LHCN-M2 (cell line): ENCODE measurements around the gene RNF150. TPM values are rescaled to one million over a fixed set of nuclear protein-coding genes. Genes with fewer than 3 reads are reported as not detected.
"Not testable (repeated sequence)": the region's sequence is repeated elsewhere in the genome, so short reads cannot be mapped to it uniquely, and the experiment has no call there.

Experiments used
- DNase-seq: peaks from one replicate; pipeline ENCODE4 v3.0.0-alpha.2; 2012; ENCODE audit warnings: low read depth
- polyA plus RNA-seq: library from polyadenylated mRNA; unstranded; fragments of >200 nt; gene quantifications from one replicate; pipeline ENCODE4 v1.2.1, GENCODE V29; 2012; ENCODE audit warnings: missing spikeins
- total RNA-seq: library from RNA; depleted of rRNA; stranded (reverse); fragments of >200 nt; gene quantifications from 2 replicates; pipeline ENCODE4 v1.2.3, GENCODE V29; 2014; rRNA removed

Gene RNF150
- total RNA-seq: 0.29 and 0.45 TPM in 2 replicates
- polyA plus RNA-seq: 3.2 TPM

DNA sequence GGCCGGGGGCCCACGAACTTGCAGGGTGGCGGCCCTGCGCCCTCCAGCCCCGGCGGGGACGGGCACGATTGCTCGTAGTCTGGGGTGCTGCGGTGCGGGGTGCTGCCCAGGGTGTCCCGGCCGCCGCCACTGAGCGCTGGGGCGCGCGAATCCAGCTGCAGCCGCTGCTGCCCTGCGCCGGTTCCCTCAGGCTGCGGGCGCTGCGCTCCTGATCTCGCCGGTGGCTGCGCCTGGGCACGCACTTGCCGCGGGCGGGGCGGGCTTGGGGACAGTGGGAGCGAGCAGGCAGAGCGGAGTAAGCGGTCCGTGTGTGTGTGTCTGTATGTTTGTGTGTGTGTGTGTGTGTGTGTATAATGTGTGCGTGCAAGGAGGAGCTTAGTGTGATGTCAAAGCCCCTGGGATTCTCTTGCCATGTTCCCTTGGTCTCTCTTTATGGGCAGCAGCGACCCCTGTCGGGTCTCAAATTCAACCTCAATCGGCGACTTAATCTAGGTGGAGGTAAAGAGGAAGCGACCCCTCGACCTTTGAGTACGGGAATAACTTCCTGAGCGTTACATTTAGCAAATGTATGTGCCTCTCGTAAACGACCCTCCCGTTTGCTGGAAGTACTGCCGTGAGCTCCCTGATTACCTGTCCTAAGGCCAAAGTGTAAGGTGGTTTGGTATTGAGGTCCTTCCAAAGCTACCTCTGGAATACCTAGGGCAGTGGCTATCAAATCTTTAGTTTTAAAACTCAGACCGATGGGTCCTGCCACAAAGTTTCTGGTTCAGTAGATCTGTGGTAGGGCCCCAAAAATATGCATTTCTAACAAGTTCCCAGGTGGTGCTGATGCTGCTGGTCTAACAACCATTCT is at the start of gene RNF150:
TSS of gene RNF150 (minus strand) at position 324 of the 853 bp plus-strand sequence.
- DNase-seq: peak; percentile 81

DNA sequence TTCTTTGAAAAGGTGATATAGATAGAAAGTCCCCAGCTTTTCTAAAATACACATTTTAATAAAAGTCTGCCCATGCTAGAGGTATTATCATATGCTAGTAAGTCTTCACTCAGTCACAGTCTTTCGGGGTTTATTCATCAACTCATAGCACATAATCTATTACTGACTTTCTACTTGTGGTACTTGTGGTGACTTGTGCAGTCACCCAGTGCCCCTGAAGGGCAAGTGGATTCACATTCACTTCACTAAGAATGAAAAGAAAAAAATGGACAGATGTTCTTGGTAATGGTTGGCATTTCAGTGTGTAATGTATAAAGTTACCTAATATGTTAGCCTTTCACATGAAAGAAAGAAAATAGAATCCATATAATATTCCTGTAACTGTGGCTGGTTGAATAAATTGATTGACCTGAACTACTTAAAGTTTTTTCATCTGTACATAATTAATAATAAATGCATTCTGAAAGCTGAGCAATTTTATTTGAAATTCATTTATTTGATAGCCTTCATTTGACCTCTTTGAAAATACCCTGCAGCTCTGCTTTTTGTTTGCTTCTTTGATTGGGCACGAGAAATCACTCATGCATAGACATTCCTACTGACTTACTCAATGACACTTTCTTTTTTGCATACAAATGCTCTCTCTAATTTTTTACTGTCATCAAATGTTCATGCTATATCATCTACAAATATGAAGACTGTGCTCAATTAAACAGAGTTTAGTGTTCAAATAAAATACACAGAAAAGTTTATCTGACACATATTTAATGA is 47.9 kb upstream of the RNF150 start:
- peak; percentile 42 for DNase-seq

DNA sequence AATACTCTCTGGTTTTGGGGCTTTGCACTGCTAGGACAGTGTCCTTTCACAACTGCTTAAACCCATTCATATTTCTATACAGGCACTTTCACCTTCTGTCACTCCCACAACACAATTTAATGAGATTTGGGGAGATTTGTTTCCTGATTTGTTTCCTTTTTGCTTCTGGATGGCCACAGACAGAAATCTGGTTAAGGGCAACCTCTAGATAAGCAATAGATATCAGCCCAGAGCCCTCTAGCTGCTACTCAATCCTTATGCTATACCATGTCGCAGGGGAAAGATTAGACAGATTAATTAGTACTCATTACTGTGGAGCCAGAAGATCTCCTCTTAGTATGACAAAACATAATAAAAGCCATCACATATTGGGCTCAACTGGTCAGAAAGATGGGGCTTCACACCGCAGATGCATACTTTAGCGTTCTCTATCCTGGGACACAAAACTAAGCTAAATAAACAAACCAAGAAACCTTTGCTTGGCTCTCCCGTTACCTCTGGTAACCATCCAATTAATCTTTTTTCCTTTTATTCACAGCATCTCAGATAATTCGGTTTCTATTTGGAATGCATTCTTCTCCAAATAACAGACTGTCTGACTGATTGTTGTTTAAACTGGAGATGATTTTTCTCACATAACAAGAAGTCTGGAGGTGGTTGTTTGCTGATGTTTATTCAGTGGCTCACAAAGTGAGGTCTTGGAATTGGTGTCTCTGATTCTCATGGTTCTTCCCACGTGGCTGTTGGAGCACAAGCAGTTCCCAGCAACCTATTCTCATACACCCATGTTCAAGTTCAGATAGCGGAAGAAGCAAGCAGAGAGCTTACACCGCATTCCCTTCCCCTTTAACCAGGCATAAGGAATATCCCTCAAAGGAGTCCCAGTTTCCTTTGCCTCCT is 46.5 kb upstream of the RNF150 start:
- no peak for DNase-seq

DNA sequence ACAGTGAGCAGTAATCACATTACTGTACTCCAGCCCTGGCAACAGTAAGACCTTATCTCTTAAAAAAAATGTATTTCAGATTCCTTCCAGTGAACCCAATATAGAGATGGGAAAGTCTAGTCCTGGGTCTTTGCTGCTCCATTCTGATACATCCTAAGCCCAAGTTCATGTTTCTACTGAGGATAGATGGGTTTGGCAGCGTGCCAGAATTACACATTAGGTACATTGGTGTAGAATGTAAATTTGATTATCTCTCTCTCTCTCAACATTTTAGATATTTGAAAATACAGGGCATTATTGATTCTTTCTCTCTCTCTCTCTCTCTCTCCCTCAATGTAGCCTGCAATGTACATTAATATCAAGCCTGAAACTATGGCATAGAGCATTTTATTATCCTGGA is 43.9 kb upstream of the RNF150 start:
- no peak for DNase-seq

DNA sequence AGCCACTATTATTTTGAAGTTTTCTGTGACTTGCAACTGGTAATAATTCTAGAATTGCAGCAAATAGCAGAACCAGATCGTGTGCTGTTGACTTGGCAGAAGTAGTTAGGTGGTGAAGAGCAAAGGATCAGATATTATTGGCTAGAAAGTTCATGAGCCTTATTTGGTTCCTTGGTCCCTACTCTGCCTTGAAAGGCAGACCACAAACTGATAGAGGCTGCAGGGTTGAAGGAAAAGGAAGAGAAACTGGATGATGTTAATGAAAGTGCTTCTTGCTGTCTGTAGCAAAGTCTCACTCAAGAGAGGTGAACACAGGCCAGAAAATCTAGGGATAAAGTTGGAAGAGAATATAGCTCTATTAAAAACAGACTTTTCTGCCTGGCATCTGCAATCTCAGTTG is 41.2 kb upstream of the RNF150 start:
- no peak for DNase-seq

DNA sequence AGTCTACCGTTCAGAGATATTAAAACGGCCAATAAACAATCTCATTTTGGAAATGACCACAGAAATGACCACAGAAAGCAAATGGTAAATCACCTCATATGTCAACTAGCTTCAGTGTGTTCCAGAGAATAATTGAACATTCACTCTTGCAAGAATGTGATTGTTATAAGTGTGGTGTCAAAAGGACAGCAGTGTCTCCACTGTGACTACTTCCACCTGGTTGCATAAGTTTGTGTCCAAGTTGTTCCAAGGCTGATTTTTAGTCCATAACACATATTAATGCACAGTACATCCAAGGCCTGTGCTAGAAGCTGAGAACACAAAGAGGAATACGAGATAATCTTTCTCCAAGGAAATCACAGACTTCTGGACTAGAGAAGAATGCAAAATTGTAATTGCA is 37.4 kb upstream of the RNF150 start:
- no peak for DNase-seq

DNA sequence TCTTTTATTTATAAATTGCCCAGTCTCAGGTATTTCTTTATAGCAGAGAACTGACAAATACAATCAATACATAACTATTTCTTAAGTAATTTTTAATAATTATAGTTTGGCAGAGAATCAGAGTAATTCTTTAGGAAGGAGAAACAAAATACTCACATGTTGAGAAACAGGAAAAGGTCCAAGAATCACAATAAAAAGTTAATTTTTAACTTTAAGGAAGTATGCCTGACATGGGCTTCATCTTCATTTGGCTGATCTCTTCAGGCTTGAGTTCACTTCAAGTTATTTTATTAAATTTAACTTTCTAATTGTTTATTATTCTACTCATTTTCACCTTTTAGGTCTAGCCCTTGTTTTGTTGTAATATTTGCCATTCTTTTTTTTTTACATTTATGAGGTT is 36.1 kb upstream of the RNF150 start:
- no peak for DNase-seq

DNA sequence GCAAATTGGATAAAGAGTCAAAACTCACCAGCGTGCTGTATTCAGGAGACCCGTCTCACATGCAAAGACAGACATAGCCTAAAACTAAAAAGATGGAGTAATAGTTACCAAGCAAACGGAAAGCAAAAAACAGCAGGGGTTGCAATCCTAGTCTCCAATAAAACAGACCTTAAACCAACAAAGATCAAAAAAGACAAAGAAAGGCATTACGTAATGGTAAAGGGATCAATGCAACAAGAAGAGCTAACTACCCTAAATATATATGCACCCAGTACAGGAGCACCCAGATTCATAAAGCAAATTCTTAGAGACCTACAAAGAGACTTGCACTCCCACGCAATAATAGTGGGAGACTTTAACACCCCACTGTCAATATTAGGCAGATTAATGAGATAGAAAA is 31.7 kb upstream of the RNF150 start:
- DNase-seq: not testable (repeated sequence)

DNA sequence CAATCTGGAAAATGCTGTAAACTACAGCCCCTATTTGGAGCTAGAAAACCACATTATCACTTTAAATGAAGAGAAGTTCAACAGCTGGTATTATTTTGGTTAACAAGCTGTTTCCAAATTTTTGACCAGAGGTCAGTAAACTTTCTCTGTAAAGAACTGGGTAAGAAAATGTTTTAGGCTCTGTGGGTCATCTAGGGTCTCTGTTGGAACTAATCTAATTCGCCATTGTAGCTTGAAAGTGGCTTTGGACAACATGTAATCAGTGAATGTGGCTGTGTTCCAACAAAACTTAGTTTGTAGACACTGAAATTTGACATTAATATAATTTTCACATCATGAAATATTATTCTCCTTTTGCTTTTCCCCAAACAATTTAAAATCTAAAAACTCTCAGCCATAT is 25.8 kb upstream of the RNF150 start:
- DNase-seq: no peak

DNA sequence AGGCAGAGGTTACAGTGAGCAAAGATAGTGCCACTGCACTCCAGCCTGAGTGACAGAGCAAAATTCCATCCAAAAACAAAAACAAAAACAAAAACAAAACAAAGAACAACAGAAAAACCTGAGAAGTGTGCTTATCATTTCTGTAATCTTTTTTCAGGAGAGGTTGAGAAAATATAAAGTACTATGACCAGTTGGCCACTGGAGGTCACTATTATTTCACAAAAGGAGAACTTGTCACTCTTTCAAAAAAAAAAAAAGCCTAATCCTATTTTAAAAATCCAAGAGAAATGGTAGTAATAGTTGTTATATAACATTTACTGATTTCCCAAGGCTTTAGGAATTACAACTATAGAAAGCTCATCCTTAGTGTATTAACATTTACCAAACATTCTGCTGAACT is 24.9 kb upstream of the RNF150 start:
- DNase-seq: peak; percentile 34

DNA sequence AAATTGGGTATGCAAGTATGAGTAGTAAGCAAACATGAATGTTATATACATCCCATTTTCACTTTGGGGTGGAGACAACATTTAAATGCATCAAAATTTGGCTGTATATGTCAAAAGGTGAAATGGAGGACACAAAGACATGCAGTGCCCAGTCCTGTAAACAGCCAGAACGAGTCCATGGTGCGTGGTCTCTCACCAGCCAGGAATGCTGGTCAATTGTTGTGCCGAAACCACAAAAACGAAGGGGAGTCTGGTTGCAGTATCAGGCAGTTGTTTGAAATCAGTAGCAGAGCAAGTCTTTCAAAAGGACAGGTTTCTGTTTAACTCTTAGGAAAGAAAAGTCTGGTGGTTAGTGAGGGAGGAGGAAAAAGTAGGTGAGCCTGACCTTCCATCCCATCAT is 22.3 kb upstream of the RNF150 start:
- DNase-seq: peak; percentile 19

DNA sequence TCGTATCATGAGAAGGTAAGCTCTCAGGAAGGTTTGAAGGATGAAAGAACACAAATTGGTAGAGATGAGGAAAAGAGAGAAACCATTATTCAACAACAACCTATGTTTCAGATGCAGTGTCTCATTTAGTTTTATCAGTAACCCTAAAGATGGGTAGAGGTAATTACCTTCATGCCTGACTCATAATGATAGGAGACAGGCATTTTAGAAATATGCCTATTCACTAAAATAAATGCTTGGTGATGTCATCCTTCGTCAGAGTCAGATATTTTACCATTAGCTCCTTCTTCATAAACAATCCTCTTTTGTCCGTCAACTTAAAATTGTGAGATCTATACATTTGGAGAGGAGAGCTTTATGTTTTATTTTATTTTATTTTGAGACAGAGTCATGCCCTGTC is 21.5 kb upstream of the RNF150 start:
- no peak for DNase-seq

DNA sequence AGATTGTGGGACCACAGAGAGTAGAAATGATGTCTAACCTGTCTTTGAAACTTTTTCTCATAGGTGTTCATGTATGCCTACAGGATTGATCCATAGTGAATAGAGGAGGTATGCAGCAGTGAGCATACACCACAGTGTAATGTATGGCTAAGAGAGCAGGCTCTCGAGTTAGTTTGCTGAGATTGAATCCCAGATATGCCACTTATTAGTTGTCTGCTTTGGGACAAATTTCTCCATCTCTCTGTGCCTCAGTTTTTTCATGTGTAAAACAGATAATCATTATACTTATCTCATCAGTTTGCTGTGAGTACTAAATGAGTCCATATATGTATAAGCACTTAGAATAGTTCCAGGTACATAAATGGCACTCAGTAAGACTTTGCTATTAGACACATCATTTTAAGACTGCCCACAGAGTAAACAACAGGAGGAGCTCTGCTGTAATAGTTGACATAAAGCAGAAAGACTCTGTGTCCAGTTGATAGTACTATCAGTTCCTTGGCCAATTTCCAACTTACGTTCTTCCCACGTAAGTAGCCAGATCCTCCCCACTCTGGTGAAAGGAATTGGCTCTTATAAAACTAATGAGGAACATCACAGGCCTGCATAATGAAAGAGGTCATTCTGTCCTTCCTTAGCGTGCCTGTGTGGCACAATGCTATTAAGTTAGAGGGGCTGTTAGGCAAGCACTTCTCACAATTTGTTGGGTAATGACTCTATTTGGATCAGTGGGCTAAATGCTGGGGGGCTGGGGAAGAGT is 20.7 kb upstream of the RNF150 start:
- no peak for DNase-seq

DNA sequence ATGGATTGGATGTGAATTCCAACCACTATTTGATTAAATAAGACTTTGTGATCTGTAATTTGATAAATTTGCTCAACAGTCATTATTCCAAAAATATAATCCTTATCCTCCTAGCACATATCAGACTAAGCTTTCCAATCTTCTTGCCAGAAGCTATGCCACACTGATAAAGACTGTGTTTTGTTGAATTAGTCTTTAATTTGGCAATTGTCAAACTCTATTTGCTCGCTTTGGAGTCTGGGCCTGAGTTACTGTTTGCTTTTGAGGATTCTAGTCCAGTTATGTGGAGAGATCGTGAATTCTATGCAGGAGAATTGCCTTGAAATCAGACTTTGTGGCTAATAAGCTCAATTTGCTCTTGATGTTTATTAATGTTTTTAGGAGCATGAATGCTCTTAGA is 10.9 kb upstream of the RNF150 start:
- no peak for DNase-seq

DNA sequence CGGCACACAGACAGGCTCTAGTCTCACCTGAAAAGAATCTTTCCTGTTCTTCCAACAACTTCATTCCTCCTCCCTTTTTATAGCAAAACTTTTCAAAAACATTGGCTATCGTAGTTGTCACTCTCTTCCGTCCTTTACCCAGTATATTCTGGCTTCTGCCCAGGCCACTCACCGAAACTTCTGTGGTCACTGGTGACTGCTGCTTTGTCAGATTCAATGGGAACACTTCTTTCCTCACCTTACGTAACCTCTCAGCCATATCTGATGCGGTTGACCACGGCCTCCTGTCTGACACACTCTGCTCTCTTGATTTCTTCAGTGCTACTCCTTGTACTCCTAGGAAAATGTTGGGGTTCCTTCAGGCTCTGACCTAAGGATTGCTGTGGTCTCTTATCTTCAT is 9.2 kb upstream of the RNF150 start:
- no peak for DNase-seq

DNA sequence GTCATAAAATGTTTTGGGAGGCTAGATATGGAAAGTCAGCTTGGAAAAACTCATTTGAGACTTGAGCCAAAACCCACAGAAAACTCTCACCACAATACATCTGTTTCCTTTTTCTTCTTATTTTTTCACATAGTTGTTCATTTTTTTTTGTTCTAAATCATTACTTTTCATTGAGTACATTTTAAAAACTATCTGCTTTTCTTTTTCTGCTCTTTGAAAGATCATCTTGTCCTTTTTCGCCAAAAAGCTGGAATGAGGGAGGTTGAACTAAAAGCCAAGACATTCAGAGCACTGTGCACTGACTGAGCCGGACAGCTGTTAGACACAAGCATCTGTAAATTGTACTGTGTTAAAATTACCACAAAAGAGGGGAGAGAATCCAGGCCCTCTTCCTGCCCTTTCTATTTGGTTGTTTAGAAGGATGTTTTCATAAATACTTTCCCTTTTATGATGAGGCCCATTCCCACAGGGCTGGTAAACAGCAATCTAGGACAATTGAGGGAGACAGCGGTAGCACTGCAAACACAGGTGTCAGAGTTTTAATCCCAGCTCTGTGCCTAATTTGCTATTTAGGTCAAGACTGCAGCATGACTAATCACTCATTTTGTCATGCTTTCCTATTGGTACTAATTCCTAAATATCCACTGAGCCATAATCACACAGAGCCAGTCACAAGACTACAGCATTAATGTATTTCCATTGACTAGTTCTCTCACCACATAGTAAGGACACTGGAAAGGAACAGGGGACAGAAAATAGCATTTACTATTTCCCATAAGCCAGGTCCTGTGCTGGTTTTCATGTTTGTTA is 7.3 kb upstream of the RNF150 start:
- peak; percentile 13 for DNase-seq

DNA sequence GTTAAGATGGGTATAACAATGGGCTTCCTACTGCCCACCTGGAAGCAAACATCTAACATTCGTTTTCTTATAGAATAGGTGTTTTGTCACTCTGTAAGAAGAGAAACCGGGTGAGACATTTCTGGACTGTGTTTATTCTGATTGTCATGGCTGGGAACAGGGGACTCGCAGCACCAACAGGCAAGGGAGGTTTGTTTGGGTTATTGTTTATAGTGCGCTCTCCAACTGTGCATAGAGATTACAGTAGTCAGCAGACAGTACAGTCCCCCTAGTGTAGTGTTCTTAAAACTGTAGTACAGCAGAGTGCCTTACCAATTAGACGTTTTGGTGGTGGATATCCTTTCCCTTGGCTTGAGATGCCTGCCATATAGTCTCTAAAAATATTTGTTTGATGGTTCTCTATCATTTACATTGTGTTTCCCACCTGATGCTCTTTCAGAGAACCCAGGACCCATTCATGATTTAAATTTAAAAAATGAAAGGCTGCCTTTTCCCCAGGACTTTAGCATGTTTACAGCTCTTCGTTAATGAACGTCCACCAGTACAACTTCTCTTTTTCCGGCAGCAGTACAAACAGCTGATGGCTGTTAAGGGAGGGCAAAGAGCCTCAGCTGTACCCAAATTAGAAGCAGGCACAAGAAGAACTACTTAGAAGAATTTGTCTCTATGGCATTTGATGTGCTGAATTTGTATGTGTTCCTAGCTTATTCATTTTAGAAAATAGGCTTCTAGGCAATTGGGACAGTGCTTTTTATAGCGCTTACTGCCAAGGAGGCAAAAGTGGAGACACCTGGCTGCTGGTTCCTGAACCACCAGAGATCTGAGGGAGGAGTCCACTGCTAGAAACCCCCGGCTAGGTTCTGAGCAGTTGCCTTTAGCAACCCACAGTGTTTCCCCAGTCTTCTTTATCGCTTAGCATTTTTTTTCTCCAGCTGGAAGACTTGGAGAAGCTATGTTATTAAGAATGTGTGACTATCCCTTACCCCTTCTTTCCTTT is 1.0 kb upstream of the RNF150 start:
- DNase-seq: peak; percentile 39

DNA sequence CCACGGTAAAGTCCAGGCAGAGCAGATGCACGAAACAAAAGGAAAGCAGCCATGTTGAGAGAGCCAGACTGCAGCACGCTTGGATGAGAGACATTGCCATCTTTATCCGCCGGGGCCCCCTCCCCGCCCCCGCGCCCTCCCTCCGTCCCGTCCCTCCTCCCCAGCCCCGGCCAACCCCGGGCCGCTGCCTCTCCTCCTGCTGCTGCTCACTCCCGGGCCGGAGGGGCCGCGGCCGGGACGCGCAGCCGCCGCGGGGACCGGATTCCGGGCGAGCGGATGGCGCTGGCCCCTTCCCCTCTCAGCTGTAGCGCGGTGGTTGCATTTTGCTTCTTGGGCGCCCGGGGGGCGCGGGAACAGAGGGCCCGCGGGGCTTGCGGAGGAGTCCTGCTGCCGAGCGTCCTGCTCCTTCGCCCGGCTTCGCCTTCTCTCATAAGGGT is 542 bp downstream of the RNF150 start:
- peak; percentile 17 for DNase-seq
